IMR-90 (cell line): ENCODE measurements around the gene ADH5. TPM values are rescaled to one million over a fixed set of nuclear protein-coding genes. Genes with fewer than 3 reads are reported as not detected.
"Not testable (repeated sequence)": the region's sequence is repeated elsewhere in the genome, so short reads cannot be mapped to it uniquely, and the experiment has no call there.

Experiments
- ATAC-seq: fragments of 200-7000 bp; cut with Tn5 transposase; 2 replicates; pipeline ENCODE4 v1.9.1; 2020; ENCODE audit warnings: low read depth, mild to moderate bottlenecking, moderate library complexity
- BruUV-seq: library from RNA; stranded (reverse); fragments of 400-500 nt; replicated peaks from 2 replicates; lab custom pipeline; 2021; lab: Mats Ljungman, UMichigan
- CTCF ChIA-PET: fragments of 300-600 bp; formaldehyde crosslinking; extraction: SDS; loops from one replicate; lab custom pipeline; 2021; ENCODE audit warnings: antibody characterized with exemption; lab: Yijun Ruan, JAX
- POLR2A ChIA-PET: fragments of 300-600 bp; sonication (Branson Sonifier 250); formaldehyde crosslinking; loops from one replicate; lab custom pipeline; 2022; ENCODE audit warnings: antibody characterized with exemption; ENCODE audit not compliant: unreplicated experiment; lab: Charles Lee
- DNase-seq: peaks from one replicate; pipeline ENCODE4 v3.0.0; 2013
- H2AFZ ChIP-seq: replicated peaks from 2 replicates; pipeline ENCODE3; 2013; ENCODE audit warnings: low read length, mild to moderate bottlenecking; ENCODE audit not compliant: poor library complexity
- H2AK5ac ChIP-seq: 2 replicates; pipeline ENCODE4 v1.6.1; 2013; ENCODE audit warnings: low read depth, low read length, inconsistent platforms
- H2AK9ac ChIP-seq: replicated peaks from 2 replicates; pipeline ENCODE3; 2013; ENCODE audit warnings: mild to moderate bottlenecking, low read depth, low read length, moderate library complexity; ENCODE audit not compliant: poor library complexity
- H2BK120ac ChIP-seq: 2 replicates; pipeline ENCODE4 v1.6.1; 2013; ENCODE audit warnings: low read depth, low read length, inconsistent platforms
- H2BK15ac ChIP-seq: 3 replicates; pipeline ENCODE4 v1.6.1; 2013; ENCODE audit warnings: low read depth, low read length, inconsistent platforms
- H2BK20ac ChIP-seq: 2 replicates; pipeline ENCODE4 v1.6.1; 2013; ENCODE audit warnings: low read depth, mild to moderate bottlenecking, inconsistent platforms, low read length, moderate library complexity
- H2BK5ac ChIP-seq: 2 replicates; pipeline ENCODE4 v1.6.1; 2013; ENCODE audit warnings: mild to moderate bottlenecking, low read depth, low read length, inconsistent platforms; ENCODE audit not compliant: poor library complexity, severe bottlenecking
- H3K14ac ChIP-seq: replicated peaks from 2 replicates; pipeline ENCODE4 v1.6.1; 2013; ENCODE audit warnings: low read depth, low read length, inconsistent platforms
- H3K18ac ChIP-seq: 2 replicates; pipeline ENCODE4 v1.6.1; 2013; ENCODE audit warnings: low read depth, low read length, control low read depth
- H3K23ac ChIP-seq: 2 replicates; pipeline ENCODE4 v1.6.1; 2013; ENCODE audit warnings: low read depth, low read length, inconsistent platforms
- H3K27ac ChIP-seq: 2 replicates; pipeline ENCODE4 v1.5.1; 2013; ENCODE audit warnings: mild to moderate bottlenecking, control low read depth, low read length; ENCODE audit not compliant: insufficient read depth
- H3K27me3 ChIP-seq: 2 replicates; pipeline ENCODE4 v1.6.1; 2013; ENCODE audit warnings: low read length; ENCODE audit not compliant: control insufficient read depth, insufficient read depth
- H3K36me3 ChIP-seq: 2 replicates; pipeline ENCODE4 v1.6.1; 2013; ENCODE audit warnings: low read length, mixed read lengths; ENCODE audit not compliant: control insufficient read depth, insufficient read depth
- H3K4ac ChIP-seq: 2 replicates; pipeline ENCODE4 v1.6.1; 2013; ENCODE audit warnings: low read depth, low read length, inconsistent platforms
- H3K4me1 ChIP-seq: 2 replicates; pipeline ENCODE4 v1.6.1; 2013; ENCODE audit warnings: low read length, mixed read lengths; ENCODE audit not compliant: control insufficient read depth, insufficient read depth
- H3K4me2 ChIP-seq: 2 replicates; pipeline ENCODE4 v1.6.1; 2013; ENCODE audit warnings: low read depth, mild to moderate bottlenecking, control low read depth, low read length, moderate library complexity
- H3K4me3 ChIP-seq: 2 replicates; pipeline ENCODE4 v1.5.1; 2013; ENCODE audit warnings: low read depth, mild to moderate bottlenecking, control low read depth, low read length, moderate library complexity; ENCODE audit not compliant: insufficient read depth
- H3K56ac ChIP-seq: 2 replicates; pipeline ENCODE4 v1.6.1; 2013; ENCODE audit warnings: low read length, inconsistent platforms; ENCODE audit not compliant: insufficient read depth; ENCODE audit errors: extremely low read depth
- H3K79me1 ChIP-seq, 2 experiments: 2 replicates each; pipeline ENCODE4 v1.6.1; 2013; ENCODE audit warnings: low read length in 2 of 2, inconsistent platforms in 1 of 2, low read depth in 1 of 2
- H3K9ac ChIP-seq: 2 replicates; pipeline ENCODE4 v1.6.1; 2013; ENCODE audit warnings: low read depth, low read length, control low read depth
- H3K9me1 ChIP-seq: 2 replicates; pipeline ENCODE4 v1.6.1; 2013; ENCODE audit warnings: low read length, inconsistent platforms; ENCODE audit not compliant: insufficient read depth
- H3K9me3 ChIP-seq: 2 replicates; pipeline ENCODE4 v1.6.1; 2013; ENCODE audit warnings: low read length; ENCODE audit not compliant: control insufficient read depth, insufficient read depth
- H4K20me1 ChIP-seq: 2 replicates; pipeline ENCODE4 v1.6.1; 2013; ENCODE audit warnings: low read length, inconsistent platforms; ENCODE audit not compliant: insufficient read depth
- H4K5ac ChIP-seq: 2 replicates; pipeline ENCODE4 v1.6.1; 2013; ENCODE audit warnings: mild to moderate bottlenecking, low read depth, low read length, control low read depth
- H4K8ac ChIP-seq, 2 experiments: 2 replicates each; pipeline ENCODE4 v1.6.1; 2013; ENCODE audit warnings: low read depth in 2 of 2, low read length in 2 of 2, control low read depth in 1 of 2, inconsistent platforms in 1 of 2
- H4K91ac ChIP-seq: 2 replicates; pipeline ENCODE4 v1.6.1; 2013; ENCODE audit warnings: low read depth, low read length, inconsistent platforms; ENCODE audit not compliant: insufficient read depth
- CHD1 ChIP-seq: IDR thresholded peaks from 2 replicates; pipeline ENCODE4 v1.6.1; 2012; ENCODE audit warnings: low read depth, low read length, improper control_type of control experiment
- FOS ChIP-seq: fragments of 150-350 bp; IDR thresholded peaks from 2 replicates; pipeline ENCODE4 v1.6.1; 2016; ENCODE audit warnings: low read depth, low read length
- RFX5 ChIP-seq: IDR thresholded peaks from 2 replicates; pipeline ENCODE4 v1.8.0; 2012; ENCODE audit warnings: low read depth, mild to moderate bottlenecking, low read length, moderate library complexity
- WGBS, 2 experiments: methylation state at CpG; one replicate each; pipeline versions ENCODE4 v1.1.5 to v1.1.7; 2013; ENCODE audit warnings: missing lambda C conversion rate in 2 of 2; ENCODE audit not compliant: insufficient read length in 1 of 2; ENCODE audit errors: extremely low coverage in 2 of 2; 5-methylcytosine and 5-hydroxymethylcytosine counted together
- dilution Hi-C: fragments of 300-500 bp; cut with HindIII; formaldehyde crosslinking; loops from one replicate; pipeline ENCODE4 v1.14.3; 2018; ENCODE audit warnings: low sequenced_read_pairs; ENCODE audit not compliant: unreplicated experiment
- in situ Hi-C: fragments of 300-500 bp; cut with MboI; formaldehyde crosslinking; loops from 3 replicates; pipeline ENCODE4 v1.14.3; 2019; ENCODE audit warnings: low sequenced_read_pairs, inconsistent platforms, mixed read lengths
- intact Hi-C: fragments of 100-400 bp; cut with micrococcal nuclease; formaldehyde crosslinking; loops from 2 replicates; pipeline ENCODE4 v1.10.0; 2022
- polyA plus RNA-seq, 3 experiments: library from polyadenylated mRNA; depleted of rRNA; stranded (reverse); fragments of >200 nt; gene quantifications; 2 replicates each; pipeline ENCODE4 v1.2.3, GENCODE V29; 2012; ENCODE audit warnings: low replicate concordance in 1 of 3
- total RNA-seq: library from RNA; depleted of rRNA; stranded (reverse); fragments of >200 nt; gene quantifications from 2 replicates; pipeline ENCODE4 v1.2.3, GENCODE V29; 2012

The ADH5 gene
- total and polyA plus RNA-seq, 2 of the 4 experiments (the other 2 are of a cell fraction), result 140 to 178 TPM

DNA sequence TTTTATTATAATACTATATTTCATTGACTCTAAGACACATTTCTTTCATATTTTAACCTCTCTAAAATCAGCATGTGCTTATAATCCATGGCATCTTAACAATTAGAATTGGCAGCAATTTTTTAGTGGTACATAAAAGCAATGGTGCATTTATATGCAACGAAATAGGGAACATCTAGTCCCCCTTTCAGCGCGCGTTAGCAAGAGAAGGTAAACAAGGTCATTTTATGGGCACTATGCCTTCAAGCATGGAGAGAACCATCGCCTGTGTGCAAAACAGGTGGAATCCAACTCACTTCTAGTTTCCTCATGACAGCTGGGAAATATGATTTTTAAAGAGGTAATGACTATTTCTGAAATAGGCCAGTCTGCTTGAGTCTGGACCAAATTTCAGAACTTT lies 6.4 kb downstream of the ADH5 start:
- Histone ChIP-seq H3K4ac (no peak overlapping the region), H3K4me2 (no peak overlapping the region), H3K9ac (no peak overlapping the region), H2BK20ac (no peak overlapping the region), H4K91ac (no peak overlapping the region), H3K36me3 (peaks cover 44% of the 10 kb centered on the region), H3K27ac (no peak overlapping the region), H3K56ac (no peak overlapping the region), H3K9me3 (no peaks in the 10 kb centered on the region), H3K27me3 (no peaks in the 10 kb centered on the region), H2AK5ac (no peak overlapping the region), H3K23ac (no peak overlapping the region), H2BK5ac (no peak overlapping the region), H2BK120ac (no peak overlapping the region), H3K79me1 (peaks cover 25 to 48% of the 10 kb centered on the region in 2 experiments), H3K14ac (no peak overlapping the region), H2AFZ (no peak overlapping the region), H3K9me1 (no peaks in the 10 kb centered on the region), H2AK9ac (no peak overlapping the region), H2BK15ac (no peak overlapping the region), H3K4me1 (no peaks in the 10 kb centered on the region; the same call in 1 of the 2 replicates), H4K5ac (no peak overlapping the region), H4K20me1 (peaks cover 11% of the 10 kb centered on the region; the same call in 1 of the 2 replicates), H4K8ac (no peak overlapping the region), H3K4me3 (no peak overlapping the region), H3K18ac (no peak overlapping the region)
- TF ChIP-seq RFX5 (no peak), FOS (no peak), CHD1 (no peak)
- no peak for DNase-seq
- BruUV-seq, result no TSS peak
- intact Hi-C loops, result loop anchor here (10.0 kb wide), 2 partner anchors 323 to 427 kb away; partner anchors contain the start of gene TSPAN5
- whole genome bisulfite sequencing, 2 experiments, result 100% methylated on average over 4 of the region's 5 CpGs; no CpG with 5 or more reads in 1 of the 2 experiments
- CTCF ChIA-PET, result no interaction called here
- in situ Hi-C loops, result no loop called here
- dilution Hi-C loops, result no loop called here
- no peak for ATAC-seq
- POLR2A ChIA-PET, result no interaction called here

DNA sequence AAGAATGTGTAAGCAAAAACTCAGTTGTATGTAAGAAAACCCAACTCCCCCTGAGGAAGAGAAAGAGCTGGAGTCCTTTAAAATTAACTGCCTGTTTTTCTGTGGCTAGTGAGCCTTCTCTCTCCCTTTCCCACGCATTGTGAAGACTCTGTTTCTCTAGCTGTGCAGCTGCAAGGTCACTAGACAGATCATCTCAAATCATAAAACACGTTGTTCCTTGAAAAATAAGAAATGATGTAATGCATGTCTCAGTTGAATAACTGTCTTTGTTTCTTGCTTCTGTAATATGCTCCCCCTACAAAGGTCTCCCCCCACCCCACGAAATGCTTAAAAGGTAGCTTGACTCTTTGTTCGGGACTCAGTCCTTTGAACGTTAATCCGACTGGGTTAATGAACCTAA lies 7.7 kb downstream of the ADH5 start:
- H2BK15ac ChIP-seq, H3K9me3 ChIP-seq, H4K91ac ChIP-seq, dilution Hi-C loops, H3K9ac ChIP-seq, H4K8ac ChIP-seq, H2AK5ac ChIP-seq, H3K4ac ChIP-seq, H3K56ac ChIP-seq, H3K4me2 ChIP-seq, H2BK120ac ChIP-seq, H3K23ac ChIP-seq, in situ Hi-C loops, H3K27me3 ChIP-seq, H3K4me3 ChIP-seq, H2AFZ ChIP-seq, H3K9me1 ChIP-seq, H2BK5ac ChIP-seq, CTCF ChIA-PET, H4K5ac ChIP-seq, POLR2A ChIA-PET, BruUV-seq, DNase-seq, H3K27ac ChIP-seq, H2BK20ac ChIP-seq, H2AK9ac ChIP-seq, H3K18ac ChIP-seq, H3K4me1 ChIP-seq, ATAC-seq, H3K14ac ChIP-seq: not testable (repeated sequence)
- WGBS, 2 experiments, result no CpG with 5 or more reads among the region's 6 CpGs
- peaks cover 30 to 48% of the 10 kb centered on the region in 2 experiments for H3K79me1 ChIP-seq
- intact Hi-C loops, result loop anchor here (10.0 kb wide), 2 partner anchors 324 to 426 kb away; partner anchors contain the start of gene TSPAN5
- peaks cover 11% of the 10 kb centered on the region; the same call in 1 of the 2 replicates for H4K20me1 ChIP-seq
- H3K36me3 ChIP-seq, result peaks cover 51% of the 10 kb centered on the region
